Activated T-cell treated with anti-CD3 and anti-CD28 coated beads for 48 hours (primary cell): ENCODE results near the gene SPATA6.
"Not testable (repeated sequence)": the region's sequence is repeated elsewhere in the genome, so short reads cannot be mapped to it uniquely, and the experiment has no call there.

ENCODE experiments used
- DNase-seq: peaks from one replicate; pipeline ENCODE4 v3.0.0-alpha.2; 2020; ENCODE audit warnings: low read depth

SPATA6 gene

DNA sequence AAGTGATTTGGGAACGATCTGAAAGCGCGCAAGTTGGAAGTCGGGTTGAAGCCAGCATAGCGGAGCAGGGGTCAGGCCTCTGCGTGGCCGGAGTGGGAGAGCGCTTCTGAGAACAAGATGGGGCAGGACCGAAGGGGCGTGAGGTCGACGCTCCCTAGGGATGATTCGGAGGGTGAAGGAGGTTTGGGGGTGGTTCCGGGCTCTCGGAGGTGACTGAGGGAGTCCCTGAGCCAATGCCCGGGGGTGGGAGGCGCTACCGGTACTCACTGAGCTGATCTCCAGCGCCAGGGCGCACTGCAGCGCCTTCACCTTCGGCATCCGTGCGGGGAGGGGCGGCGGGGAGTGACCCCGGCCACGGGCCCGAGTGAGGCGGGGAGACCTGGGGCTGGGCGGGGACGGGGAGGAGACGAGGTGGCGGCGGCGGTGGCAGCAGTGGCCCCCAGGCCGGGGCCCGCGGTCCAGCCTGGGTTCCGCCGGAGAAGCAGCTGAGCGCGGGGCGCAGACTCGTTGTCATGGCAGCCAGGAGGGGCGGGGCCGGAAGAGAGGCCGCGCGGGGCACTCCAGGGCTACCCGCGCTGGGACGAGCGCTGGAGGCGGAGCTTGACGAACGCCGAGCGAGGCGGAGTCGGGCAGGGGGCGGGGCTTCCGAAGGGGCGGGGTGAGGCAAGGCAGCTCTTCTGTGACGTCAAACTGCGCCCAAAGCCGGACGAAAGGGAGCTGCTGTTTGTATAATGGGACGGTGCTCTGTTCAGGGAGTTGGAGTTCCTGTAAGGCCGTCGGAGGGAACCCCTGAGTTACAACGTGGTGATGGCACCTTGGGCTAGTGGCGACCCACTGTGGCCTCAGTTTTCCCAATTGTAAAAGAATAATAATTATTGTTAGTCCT lies at the start of gene SPATA6:
Gene SPATA6, minus strand, starts transcription at position 514 of the 886 bp plus-strand sequence. Its CDS starts 196 bp downstream, at position 318.
- peak; percentile 97 for DNase-seq

DNA sequence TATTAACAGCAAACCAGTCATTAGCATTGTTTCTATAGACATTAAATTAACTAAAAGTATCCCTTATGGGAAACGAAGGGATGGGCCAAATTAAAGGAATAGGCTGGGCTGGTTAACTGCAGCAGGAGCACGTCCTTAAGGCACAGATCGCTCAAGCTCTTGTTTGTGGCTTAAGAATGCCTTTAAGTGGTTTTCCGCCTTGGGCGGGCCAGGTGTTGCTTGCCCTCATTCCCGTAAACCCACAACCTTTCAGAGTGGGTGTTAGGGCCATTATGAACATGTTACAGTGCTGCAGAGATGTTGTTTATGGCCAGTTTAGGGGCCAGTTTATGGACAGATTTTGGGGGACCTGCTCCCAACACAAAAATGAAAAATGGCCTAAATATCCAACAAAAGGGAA lies 47.9 kb upstream of the SPATA6 start:
- DNase-seq = not testable (repeated sequence)

DNA sequence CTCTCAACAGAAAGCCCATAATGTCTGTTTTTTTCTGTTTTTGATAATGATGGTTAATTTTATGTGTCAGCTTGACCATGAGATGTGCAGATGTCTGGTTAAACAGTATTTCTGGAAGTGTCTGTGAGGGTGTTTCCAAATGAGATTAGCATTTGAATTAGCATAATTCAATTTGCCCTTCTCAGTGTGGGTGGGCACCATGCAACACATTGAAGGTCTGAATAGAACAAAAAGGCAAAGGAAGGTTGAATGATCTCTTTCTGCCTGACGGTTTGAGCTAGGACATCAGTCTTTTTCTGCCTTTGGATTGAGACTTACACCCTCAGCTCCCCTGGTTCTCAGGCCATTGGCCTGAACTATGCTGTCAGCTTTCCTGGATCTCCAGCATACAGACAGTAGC lies 34.9 kb upstream of the SPATA6 start:
- no peak for DNase-seq

DNA sequence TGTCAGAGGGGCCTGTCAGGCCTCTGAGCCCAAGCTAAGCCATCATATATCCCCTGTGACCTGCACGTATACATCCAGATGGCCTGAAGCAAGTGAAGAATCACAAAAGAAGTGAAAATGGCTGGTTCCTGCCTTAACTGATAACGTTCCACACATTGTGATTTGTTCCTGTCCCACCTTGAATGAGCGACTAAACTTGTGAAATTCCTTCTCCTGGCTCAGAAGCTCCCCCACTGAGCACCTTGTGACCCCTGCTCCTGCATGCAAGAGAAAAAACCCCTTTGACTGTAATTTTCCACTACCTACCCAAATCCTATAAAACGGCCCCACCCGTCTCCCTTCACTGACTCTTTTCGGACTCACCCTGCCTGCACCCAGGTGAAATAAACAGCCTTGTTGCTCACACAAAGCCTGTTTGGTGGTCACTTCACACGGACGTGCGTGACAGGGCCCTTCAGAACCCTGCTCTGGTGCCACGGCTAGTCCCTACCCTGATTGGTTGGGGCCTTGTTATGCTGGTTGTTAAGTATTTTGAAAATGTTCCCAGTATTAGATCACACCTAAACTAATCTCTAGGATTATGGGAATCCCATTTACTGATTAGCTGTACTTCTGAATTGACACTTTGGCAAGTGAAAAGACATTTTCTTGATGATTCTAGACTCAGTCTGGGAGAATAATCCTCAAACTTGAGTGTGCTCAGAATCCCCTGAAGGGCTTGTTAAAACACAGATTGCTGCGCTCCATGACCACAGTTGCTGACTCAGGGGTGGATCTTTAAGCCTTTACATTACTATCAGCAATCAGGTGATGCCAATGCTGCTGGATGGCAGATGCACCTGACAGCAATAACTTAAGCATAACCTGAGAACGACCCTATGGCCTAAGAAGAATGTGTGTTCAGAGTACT lies 28.8 kb upstream of the SPATA6 start:
- no peak for DNase-seq

DNA sequence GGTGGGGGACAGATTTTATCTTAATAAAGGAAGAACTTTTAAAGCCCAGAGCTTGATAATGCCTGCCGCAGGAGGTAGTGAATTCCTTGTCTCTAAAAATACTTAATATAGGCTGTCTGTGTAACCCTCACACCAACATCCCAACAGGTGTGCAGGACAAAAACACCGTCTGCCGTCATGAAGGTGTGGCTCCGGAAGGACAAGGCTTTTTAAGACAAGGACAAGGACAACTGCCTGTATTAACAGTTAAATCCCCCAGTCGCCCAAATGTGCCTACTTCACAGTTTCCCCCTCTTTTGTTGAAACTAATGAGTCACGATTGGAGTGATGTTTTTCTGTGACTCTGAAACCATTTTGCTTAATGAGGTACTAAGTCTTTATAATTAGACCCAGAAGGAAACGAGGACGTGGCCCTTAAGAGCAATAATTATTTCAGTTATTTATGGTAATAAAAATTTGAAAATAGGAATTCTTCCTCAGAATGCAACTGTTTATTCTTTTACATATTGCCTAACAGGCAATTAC lies 27.3 kb upstream of the SPATA6 start:
- DNase-seq = no peak

DNA sequence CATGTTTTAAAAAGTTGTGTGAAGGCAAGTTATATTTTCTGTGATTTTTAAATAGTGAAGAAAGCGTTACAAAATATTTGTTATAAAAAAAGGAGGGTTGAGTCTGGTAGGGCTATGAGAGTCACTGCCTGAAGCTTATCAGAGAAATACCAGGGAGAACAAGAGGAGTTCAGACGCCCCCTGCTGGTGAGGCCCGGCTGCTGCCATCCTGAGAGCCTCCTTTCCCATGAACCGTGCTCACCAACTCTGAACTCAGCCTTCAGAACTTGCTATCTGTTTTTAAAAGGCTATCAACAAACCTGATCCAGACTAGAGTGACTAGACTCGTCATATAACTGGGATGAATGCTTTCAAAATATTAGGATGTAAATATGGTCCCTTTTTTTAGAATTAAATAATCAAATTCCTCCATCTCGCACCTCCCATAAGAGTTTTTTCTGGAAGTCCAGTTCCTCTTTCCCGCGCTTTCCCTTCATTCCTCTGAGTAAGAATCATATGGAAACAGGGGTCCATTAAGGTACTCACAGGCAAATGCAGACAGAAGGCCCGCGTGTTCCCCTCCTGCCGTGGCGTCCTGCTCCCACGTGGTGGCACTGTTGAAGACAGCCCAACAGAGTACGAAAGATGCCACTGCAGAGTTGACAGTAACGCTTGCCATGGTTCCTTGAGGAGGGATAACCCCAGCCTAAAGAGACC lies 26.2 kb upstream of the SPATA6 start:
- peak; percentile 61 for DNase-seq

DNA sequence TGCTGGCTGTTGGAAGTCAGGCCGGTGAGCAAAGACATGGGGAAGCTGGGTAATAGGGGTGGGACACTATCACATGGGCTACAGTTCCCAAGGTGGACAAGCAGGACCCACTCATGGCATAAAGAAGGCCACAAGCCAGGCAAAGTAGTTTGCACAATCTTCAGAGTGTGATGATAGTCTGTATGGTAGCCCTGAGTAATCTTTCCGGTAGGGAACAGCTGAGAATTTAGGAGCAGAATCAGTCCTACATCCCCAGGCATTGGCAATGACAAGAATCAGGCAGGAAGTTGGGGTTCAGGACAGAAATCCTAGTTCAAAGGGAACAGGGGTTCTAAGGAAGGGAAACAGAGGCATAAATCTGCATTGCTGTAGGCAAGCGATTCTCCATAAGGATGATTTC lies 23.9 kb upstream of the SPATA6 start:
- no peak for DNase-seq

DNA sequence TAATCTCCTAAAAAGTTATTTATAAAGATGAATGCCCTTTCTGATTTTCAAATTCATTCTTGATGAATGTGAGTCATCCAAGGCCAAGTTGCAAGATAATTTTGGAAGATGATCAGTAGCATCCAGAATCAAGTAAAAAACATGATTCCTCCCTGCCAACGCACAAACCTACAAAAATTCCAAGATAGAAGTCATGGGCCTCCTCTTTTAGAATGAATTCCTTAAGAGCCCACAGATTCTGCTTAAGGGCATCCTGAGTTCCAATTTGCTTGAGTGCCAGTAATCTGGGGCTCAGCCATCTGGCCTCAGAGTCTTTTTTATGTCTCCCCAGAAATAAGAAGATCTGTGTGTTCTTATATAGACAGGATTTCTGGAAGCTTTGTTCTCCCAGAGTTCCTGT lies 23.2 kb upstream of the SPATA6 start:
- DNase-seq = no peak

DNA sequence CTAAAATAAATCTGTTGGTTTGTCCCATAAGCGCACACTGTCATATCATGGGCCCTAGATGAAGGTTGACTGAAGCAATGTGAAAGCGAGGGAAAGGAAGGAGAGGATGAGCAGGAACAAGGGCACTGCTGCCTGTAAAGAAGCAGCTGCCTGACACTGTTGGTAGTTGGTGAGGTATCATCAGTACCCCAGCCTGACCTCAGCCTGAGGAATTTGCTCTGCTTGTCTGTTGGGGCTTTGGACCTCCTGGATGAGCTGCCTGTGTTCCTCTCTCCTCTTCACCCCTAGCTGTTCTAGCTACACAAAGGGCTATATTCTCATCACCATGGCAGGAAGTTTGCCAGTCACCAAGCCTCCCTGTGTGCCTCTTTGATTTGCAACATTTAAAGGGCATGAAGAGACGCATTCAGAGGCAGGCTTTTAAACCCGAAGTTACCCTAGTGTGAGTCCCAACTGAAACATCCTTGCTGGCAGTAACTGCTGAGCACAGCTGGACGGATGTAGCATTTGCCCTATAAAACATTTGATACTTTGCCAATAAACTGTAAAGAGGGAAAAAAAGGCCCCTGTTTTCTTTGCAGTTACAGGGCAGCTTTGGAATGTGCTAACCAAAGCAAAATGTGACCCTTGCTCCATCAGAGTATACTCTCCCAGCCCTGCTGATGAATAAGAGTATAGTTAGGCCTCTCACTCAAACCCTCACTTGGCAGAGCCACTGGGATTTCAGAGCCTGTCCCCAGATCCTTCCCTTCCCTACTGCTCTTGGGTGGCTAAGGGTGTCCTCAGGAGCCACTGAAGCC lies 22.2 kb upstream of the SPATA6 start:
- DNase-seq = no peak

DNA sequence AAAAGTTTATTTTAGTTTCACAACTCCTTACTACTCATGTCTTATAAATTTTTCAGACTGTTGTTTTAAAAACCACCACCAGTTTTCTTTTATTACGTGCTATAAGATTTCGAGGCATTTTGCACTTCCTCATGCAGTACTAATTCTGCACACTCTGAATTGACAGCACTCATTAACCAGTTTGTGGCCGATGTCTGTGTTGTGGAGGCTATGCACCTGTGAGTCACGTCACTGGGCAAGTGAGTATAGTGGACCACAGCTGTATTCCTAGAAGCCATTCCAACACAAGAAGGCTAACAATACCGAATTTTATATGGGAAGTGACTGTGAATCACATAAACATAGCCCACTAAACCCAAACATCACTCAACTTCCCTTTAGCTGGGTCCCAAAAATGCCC lies 21.0 kb upstream of the SPATA6 start:
- DNase-seq = no peak

DNA sequence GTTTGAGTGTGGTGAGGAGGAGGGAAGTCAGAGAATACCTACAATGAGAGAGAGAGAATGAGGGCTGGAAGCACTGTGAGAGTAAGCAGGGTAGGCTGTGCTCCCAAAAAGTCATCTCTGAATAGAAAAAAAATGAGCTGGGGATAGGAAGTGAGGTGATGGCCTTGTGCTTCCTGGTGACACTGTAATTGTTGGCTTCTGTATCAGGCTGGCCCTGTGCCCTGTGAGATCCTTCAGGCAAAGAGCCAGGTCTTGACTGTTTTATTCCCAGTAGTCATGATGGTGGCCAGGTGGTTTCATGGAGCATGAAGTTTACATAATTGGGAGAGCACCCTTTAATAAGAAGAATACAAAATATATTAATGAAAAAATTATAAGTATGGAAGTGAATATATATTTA lies 20.4 kb upstream of the SPATA6 start:
- no peak for DNase-seq

DNA sequence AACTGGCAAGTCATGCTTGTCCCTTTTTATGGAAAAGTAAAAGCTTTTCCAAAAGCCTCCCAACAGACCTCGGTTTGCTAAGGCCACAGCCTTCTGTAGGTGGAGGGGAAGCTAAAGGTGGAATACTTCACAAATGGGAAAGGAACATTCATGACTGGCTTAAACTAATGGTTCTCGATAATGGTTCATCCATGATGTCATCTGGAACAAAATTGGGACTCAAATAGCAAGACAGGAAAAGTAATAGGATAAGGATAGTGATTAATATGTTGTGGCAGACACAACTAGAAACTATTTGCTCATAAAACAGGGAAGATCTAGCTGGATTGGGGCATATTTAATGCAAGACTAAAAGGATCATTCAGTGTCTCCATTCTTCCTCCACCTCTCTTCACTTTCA lies 16.7 kb upstream of the SPATA6 start:
- DNase-seq = no peak

DNA sequence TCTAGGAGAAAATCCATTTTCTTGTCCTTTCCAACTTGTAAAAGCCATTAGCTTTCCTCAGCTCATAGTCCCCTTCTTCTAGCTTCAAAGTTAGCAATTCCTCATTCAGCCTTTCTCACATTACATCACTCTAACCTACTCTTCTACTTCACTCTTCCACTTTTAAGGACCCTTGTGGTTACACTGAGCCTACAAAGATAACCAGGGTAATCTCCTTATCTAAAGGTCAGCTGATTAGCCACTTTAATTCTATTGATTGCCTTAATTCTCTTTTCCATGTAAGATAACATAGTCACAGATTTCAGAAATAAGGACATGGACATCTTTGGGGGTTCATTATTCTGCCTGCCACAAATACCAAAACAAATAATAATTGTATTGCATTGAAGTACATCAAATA lies 8.5 kb upstream of the SPATA6 start:
- DNase-seq = no peak

DNA sequence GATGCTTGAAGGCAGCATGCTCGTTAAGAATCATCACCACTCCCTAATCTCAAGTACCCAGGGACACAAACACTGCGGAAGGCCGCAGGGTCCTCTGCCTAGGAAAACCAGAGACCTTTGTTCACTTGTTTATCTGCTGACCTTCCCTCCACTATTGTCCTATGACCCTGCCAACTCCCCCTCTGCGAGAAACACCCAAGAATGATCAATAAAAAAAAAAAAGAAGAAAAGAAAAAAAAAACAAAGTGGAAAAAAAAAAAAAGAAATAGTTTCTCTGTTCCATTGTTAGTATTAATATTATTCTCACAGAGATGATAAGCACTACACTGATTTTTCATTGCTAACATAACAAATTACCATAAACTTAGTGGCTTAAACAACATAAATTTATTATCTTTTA lies 8.0 kb upstream of the SPATA6 start:
- not testable (repeated sequence) for DNase-seq

DNA sequence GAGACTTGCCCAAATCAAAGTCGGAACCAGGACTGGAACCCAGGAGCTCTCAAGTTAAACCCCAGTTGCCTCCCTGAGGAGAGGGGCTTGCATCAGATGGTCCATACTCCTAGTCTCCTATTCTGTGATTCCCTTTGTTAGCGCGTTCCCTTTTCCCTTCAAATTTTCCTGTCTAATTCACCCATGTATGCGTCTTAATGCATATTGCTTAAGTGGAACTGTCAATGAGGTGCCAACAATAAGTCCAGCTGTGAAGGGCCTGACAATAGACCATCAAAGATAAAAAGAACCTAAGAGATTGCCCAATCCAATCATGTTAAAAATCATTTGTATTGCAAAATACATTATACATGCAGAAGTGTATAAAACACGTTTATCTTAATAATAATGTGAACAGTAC lies 634 bp upstream of the SPATA6 start:
- DNase-seq = no peak

DNA sequence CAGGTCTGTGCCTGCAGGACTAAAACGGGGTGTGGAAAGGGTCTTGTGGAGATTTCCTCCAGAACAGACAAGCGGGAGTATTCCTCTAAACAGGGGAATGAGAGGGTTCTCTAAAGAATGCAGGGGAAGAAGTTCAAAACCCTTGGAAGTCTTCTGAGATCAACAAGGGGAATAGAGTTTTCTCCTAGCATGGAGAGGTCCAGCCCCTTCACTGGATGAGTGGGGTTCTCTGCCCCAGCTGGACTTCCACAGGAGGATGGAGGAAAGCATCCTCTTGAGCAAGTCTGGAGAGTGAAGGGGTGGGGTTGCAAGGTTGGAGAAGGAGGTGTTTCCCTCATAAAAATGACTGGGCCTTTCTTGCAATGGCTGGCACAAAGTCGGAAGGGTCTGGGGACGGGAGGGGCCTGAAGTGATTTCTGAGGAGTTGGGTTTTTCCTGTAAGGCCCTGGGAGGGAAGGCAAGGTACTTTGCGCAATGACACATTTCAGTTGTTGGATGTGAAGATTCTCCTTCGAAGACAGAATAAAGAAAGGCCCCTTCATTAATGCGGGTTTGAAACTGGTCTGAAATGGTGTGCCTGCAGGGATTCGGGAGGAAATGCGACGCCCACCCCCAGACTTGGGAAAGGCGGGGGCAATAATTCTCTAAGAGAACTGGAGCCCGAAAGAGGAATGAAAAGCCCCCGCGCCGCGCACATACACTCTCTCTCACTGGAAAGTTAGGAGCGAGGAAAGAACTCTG lies 884 bp downstream of the SPATA6 start:
- DNase-seq = no peak

DNA sequence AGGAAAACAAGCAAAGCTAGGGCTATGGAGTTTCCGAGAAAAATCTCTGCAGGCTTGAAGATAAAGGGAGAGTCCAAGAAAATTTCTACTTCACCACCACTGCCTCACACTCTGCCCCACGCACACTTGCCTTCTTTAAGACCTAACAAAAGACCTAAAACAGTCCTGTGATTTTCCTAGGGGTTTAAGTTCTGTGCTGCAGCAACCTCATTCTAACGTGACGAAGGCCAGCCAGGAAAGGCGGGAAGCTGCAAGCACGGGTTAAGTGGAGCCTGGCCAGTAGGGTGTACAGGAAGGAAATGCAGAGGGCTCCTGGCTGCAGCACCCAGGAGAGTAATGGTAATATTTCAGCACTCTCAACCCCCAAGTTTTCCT lies 1.5 kb downstream of the SPATA6 start:
- no peak for DNase-seq

DNA sequence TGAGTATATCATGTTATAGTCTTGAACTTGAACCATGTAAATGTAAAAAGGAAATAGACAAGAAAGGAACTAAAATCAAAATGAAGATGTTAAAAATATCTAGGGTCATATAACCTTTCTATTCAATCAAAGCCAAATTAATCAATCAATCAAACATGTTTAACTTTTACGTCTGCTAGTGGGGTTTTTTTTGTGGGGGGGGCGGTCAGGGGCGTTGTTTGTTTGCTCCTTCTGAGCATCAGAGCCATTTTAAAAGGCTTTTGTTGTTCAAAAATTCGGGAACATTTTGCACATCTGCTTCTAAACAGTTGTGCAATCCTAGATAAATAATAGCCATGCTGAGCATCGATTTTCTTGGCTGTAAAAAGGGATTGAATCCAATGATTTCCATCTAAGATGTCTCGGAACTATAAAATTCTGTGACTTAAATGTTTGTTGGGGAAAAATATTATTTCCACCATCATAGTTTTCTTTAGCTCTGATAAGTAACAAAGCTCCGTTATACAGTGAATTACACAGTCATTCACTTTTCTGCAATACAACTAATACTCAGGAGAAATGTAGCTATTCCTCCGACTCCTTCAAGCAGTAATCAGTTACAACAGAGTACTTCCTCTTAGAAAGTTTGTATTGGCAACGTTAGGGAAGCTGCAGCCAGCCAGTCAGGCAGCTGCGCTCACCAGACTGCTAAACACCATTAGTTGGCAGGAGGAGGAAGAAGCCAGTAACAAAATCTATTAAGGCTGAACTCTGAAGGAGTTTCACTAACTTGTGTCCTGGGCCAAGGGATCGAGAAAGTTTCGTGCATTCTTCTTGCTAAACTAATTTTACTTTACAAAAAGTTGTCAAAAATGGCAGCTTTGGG lies 2.2 kb downstream of the SPATA6 start:
- no peak for DNase-seq

DNA sequence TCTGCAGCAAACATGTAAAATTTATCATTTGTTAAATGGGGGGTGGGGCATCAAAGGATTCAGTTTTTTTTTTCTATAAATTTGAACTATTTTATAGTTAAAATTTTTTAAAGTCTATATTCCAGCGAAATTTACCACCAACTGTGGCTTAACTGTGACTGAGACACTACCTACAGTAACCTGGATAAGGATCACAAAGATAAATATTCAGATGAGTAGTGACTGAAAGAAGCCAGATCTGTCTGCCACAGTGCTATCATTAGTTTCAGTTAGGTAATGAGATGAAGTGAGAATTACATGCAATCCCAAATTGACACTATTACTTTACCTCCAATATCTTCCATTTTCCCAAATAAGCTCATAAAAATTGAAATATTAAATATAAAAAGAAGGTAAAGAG lies 5.4 kb downstream of the SPATA6 start:
- no peak for DNase-seq
